IMR-90 (cell line): ENCODE results near the gene PTGDS. TPM values are rescaled to one million over a fixed set of nuclear protein-coding genes. Genes with fewer than 3 reads are reported as not detected.
A peak's percentile ranks its signal among the peaks of the same experiment; 100 is the strongest.

Experiments
- ATAC-seq: fragments of 200-7000 bp; cut with Tn5 transposase; 2 replicates; pipeline ENCODE4 v1.9.1; 2020; ENCODE audit warnings: low read depth, mild to moderate bottlenecking, moderate library complexity
- BruUV-seq: library from RNA; stranded (reverse); fragments of 400-500 nt; replicated peaks from 2 replicates; lab custom pipeline; 2021; lab: Mats Ljungman, UMichigan
- CTCF ChIA-PET: fragments of 300-600 bp; formaldehyde crosslinking; extraction: SDS; loops from one replicate; lab custom pipeline; 2021; ENCODE audit warnings: antibody characterized with exemption; lab: Yijun Ruan, JAX
- POLR2A ChIA-PET: fragments of 300-600 bp; sonication (Branson Sonifier 250); formaldehyde crosslinking; loops from one replicate; lab custom pipeline; 2022; ENCODE audit warnings: antibody characterized with exemption; ENCODE audit not compliant: unreplicated experiment; lab: Charles Lee
- DNase-seq: peaks from one replicate; pipeline ENCODE4 v3.0.0; 2013
- H2AFZ ChIP-seq: replicated peaks from 2 replicates; pipeline ENCODE3; 2013; ENCODE audit warnings: low read length, mild to moderate bottlenecking; ENCODE audit not compliant: poor library complexity
- H2AK5ac ChIP-seq: 2 replicates; pipeline ENCODE4 v1.6.1; 2013; ENCODE audit warnings: low read depth, low read length, inconsistent platforms
- H2AK9ac ChIP-seq: replicated peaks from 2 replicates; pipeline ENCODE3; 2013; ENCODE audit warnings: mild to moderate bottlenecking, low read depth, low read length, moderate library complexity; ENCODE audit not compliant: poor library complexity
- H2BK120ac ChIP-seq: 2 replicates; pipeline ENCODE4 v1.6.1; 2013; ENCODE audit warnings: low read depth, low read length, inconsistent platforms
- H2BK15ac ChIP-seq: 3 replicates; pipeline ENCODE4 v1.6.1; 2013; ENCODE audit warnings: low read depth, low read length, inconsistent platforms
- H2BK20ac ChIP-seq: 2 replicates; pipeline ENCODE4 v1.6.1; 2013; ENCODE audit warnings: low read depth, mild to moderate bottlenecking, inconsistent platforms, low read length, moderate library complexity
- H2BK5ac ChIP-seq: 2 replicates; pipeline ENCODE4 v1.6.1; 2013; ENCODE audit warnings: mild to moderate bottlenecking, low read depth, low read length, inconsistent platforms; ENCODE audit not compliant: poor library complexity, severe bottlenecking
- H3K14ac ChIP-seq: replicated peaks from 2 replicates; pipeline ENCODE4 v1.6.1; 2013; ENCODE audit warnings: low read depth, low read length, inconsistent platforms
- H3K18ac ChIP-seq: 2 replicates; pipeline ENCODE4 v1.6.1; 2013; ENCODE audit warnings: low read depth, low read length, control low read depth
- H3K23ac ChIP-seq: 2 replicates; pipeline ENCODE4 v1.6.1; 2013; ENCODE audit warnings: low read depth, low read length, inconsistent platforms
- H3K27ac ChIP-seq: 2 replicates; pipeline ENCODE4 v1.5.1; 2013; ENCODE audit warnings: mild to moderate bottlenecking, control low read depth, low read length; ENCODE audit not compliant: insufficient read depth
- H3K27me3 ChIP-seq: 2 replicates; pipeline ENCODE4 v1.6.1; 2013; ENCODE audit warnings: low read length; ENCODE audit not compliant: control insufficient read depth, insufficient read depth
- H3K36me3 ChIP-seq: 2 replicates; pipeline ENCODE4 v1.6.1; 2013; ENCODE audit warnings: low read length, mixed read lengths; ENCODE audit not compliant: control insufficient read depth, insufficient read depth
- H3K4ac ChIP-seq: 2 replicates; pipeline ENCODE4 v1.6.1; 2013; ENCODE audit warnings: low read depth, low read length, inconsistent platforms
- H3K4me1 ChIP-seq: 2 replicates; pipeline ENCODE4 v1.6.1; 2013; ENCODE audit warnings: low read length, mixed read lengths; ENCODE audit not compliant: control insufficient read depth, insufficient read depth
- H3K4me2 ChIP-seq: 2 replicates; pipeline ENCODE4 v1.6.1; 2013; ENCODE audit warnings: low read depth, mild to moderate bottlenecking, control low read depth, low read length, moderate library complexity
- H3K4me3 ChIP-seq: 2 replicates; pipeline ENCODE4 v1.5.1; 2013; ENCODE audit warnings: low read depth, mild to moderate bottlenecking, control low read depth, low read length, moderate library complexity; ENCODE audit not compliant: insufficient read depth
- H3K56ac ChIP-seq: 2 replicates; pipeline ENCODE4 v1.6.1; 2013; ENCODE audit warnings: low read length, inconsistent platforms; ENCODE audit not compliant: insufficient read depth; ENCODE audit errors: extremely low read depth
- H3K79me1 ChIP-seq, 2 experiments: 2 replicates each; pipeline ENCODE4 v1.6.1; 2013; ENCODE audit warnings: low read length in 2 of 2, inconsistent platforms in 1 of 2, low read depth in 1 of 2
- H3K9ac ChIP-seq: 2 replicates; pipeline ENCODE4 v1.6.1; 2013; ENCODE audit warnings: low read depth, low read length, control low read depth
- H3K9me1 ChIP-seq: 2 replicates; pipeline ENCODE4 v1.6.1; 2013; ENCODE audit warnings: low read length, inconsistent platforms; ENCODE audit not compliant: insufficient read depth
- H3K9me3 ChIP-seq: 2 replicates; pipeline ENCODE4 v1.6.1; 2013; ENCODE audit warnings: low read length; ENCODE audit not compliant: control insufficient read depth, insufficient read depth
- H4K20me1 ChIP-seq: 2 replicates; pipeline ENCODE4 v1.6.1; 2013; ENCODE audit warnings: low read length, inconsistent platforms; ENCODE audit not compliant: insufficient read depth
- H4K5ac ChIP-seq: 2 replicates; pipeline ENCODE4 v1.6.1; 2013; ENCODE audit warnings: mild to moderate bottlenecking, low read depth, low read length, control low read depth
- H4K8ac ChIP-seq, 2 experiments: 2 replicates each; pipeline ENCODE4 v1.6.1; 2013; ENCODE audit warnings: low read depth in 2 of 2, low read length in 2 of 2, control low read depth in 1 of 2, inconsistent platforms in 1 of 2
- H4K91ac ChIP-seq: 2 replicates; pipeline ENCODE4 v1.6.1; 2013; ENCODE audit warnings: low read depth, low read length, inconsistent platforms; ENCODE audit not compliant: insufficient read depth
- BHLHE40 ChIP-seq: fragments of 150-350 bp; IDR thresholded peaks from 2 replicates; pipeline ENCODE4 v1.6.1; 2016; ENCODE audit warnings: mild to moderate bottlenecking, low read depth, low read length
- CEBPB ChIP-seq: IDR thresholded peaks from 2 replicates; pipeline ENCODE4 v1.6.1; 2012; ENCODE audit warnings: low read depth, low read length, improper control_type of control experiment
- CHD1 ChIP-seq: IDR thresholded peaks from 2 replicates; pipeline ENCODE4 v1.6.1; 2012; ENCODE audit warnings: low read depth, low read length, improper control_type of control experiment
- CTCF ChIP-seq: conservative IDR thresholded peaks from 2 replicates; pipeline ENCODE4 v1.5.1; 2012; ENCODE audit warnings: mild to moderate bottlenecking, low read depth, low read length, improper control_type of control experiment
- ELK1 ChIP-seq: fragments of 150-350 bp; IDR thresholded peaks from 2 replicates; pipeline ENCODE4 v1.6.1; 2016; ENCODE audit warnings: low read depth, mild to moderate bottlenecking, low read length, moderate library complexity, borderline replicate concordance
- FOS ChIP-seq: fragments of 150-350 bp; IDR thresholded peaks from 2 replicates; pipeline ENCODE4 v1.6.1; 2016; ENCODE audit warnings: low read depth, low read length
- MAZ ChIP-seq: IDR thresholded peaks from 2 replicates; pipeline ENCODE4 v1.6.1; 2012; ENCODE audit warnings: low read depth, mild to moderate bottlenecking, low read length, improper control_type of control experiment, moderate library complexity, borderline replicate concordance
- NFE2L2 ChIP-seq: fragments of 150-350 bp; IDR thresholded peaks from 2 replicates; pipeline ENCODE4 v1.6.1; 2016; ENCODE audit warnings: low read depth, mild to moderate bottlenecking, low read length
- POLR2A ChIP-seq: IDR thresholded peaks from 2 replicates; pipeline ENCODE4 v1.6.1; 2012; ENCODE audit warnings: mild to moderate bottlenecking, low read depth, low read length
- RAD21 ChIP-seq: IDR thresholded peaks from 2 replicates; pipeline ENCODE4 v1.6.1; 2012; ENCODE audit warnings: low read length, improper control_type of control experiment
- RCOR1 ChIP-seq: IDR thresholded peaks from 2 replicates; pipeline ENCODE4 v1.6.1; 2012; ENCODE audit warnings: mild to moderate bottlenecking, low read length, improper control_type of control experiment; ENCODE audit not compliant: insufficient replicate concordance
- RFX5 ChIP-seq: IDR thresholded peaks from 2 replicates; pipeline ENCODE4 v1.8.0; 2012; ENCODE audit warnings: low read depth, mild to moderate bottlenecking, low read length, moderate library complexity
- SMC3 ChIP-seq: fragments of 150-350 bp; IDR thresholded peaks from 2 replicates; pipeline ENCODE4 v1.6.1; 2016; ENCODE audit warnings: low read depth, mild to moderate bottlenecking, antibody characterized with exemption, low read length, moderate library complexity
- USF2 ChIP-seq: fragments of 150-350 bp; IDR thresholded peaks from 2 replicates; pipeline ENCODE4 v1.6.1; 2017; ENCODE audit warnings: mild to moderate bottlenecking, antibody characterized with exemption, low read length, low read depth
- WGBS, 2 experiments: methylation state at CpG; one replicate each; pipeline versions ENCODE4 v1.1.5 to v1.1.7; 2013; ENCODE audit warnings: missing lambda C conversion rate in 2 of 2; ENCODE audit not compliant: insufficient read length in 1 of 2; ENCODE audit errors: extremely low coverage in 2 of 2; 5-methylcytosine and 5-hydroxymethylcytosine counted together
- dilution Hi-C: fragments of 300-500 bp; cut with HindIII; formaldehyde crosslinking; loops from one replicate; pipeline ENCODE4 v1.14.3; 2018; ENCODE audit warnings: low sequenced_read_pairs; ENCODE audit not compliant: unreplicated experiment
- in situ Hi-C: fragments of 300-500 bp; cut with MboI; formaldehyde crosslinking; loops from 3 replicates; pipeline ENCODE4 v1.14.3; 2019; ENCODE audit warnings: low sequenced_read_pairs, inconsistent platforms, mixed read lengths
- intact Hi-C: fragments of 100-400 bp; cut with micrococcal nuclease; formaldehyde crosslinking; loops from 2 replicates; pipeline ENCODE4 v1.10.0; 2022
- polyA plus RNA-seq, 3 experiments: library from polyadenylated mRNA; depleted of rRNA; stranded (reverse); fragments of >200 nt; gene quantifications; 2 replicates each; pipeline ENCODE4 v1.2.3, GENCODE V29; 2012; ENCODE audit warnings: low replicate concordance in 1 of 3
- total RNA-seq: library from RNA; depleted of rRNA; stranded (reverse); fragments of >200 nt; gene quantifications from 2 replicates; pipeline ENCODE4 v1.2.3, GENCODE V29; 2012

PTGDS gene
- total and polyA plus RNA-seq, 2 of the 4 experiments (the other 2 are of a cell fraction) = 1.2 TPM; not detected in 1

GRCh38 chr9:136945333-136946227 lies 31.7 kb upstream of the PTGDS start:
- Histone ChIP-seq H2AK5ac (no peak overlapping the region), H2BK20ac (no peak overlapping the region), H3K4me2 (no peak overlapping the region), H4K8ac (no peak overlapping the region; a peak in 1 of 4 replicates), H3K18ac (no peak overlapping the region), H3K36me3 (peaks cover 24% of the 10 kb centered on the region), H3K4me3 (no peak overlapping the region), H3K4ac (no peak overlapping the region), H3K79me1 (peaks cover 0 to 28% of the 10 kb centered on the region in 2 experiments; a peak in 3 of 4 replicates), H2AK9ac (peak overlapping the region; percentile 33), H4K20me1 (peaks cover 15% of the 10 kb centered on the region), H2BK120ac (no peak overlapping the region), H3K4me1 (peaks cover 4% of the 10 kb centered on the region), H2AFZ (no peak overlapping the region), H3K14ac (no peak overlapping the region), H4K5ac (no peak overlapping the region; the same call in 1 of the 2 replicates), H3K9me1 (peaks cover 4% of the 10 kb centered on the region), H3K27me3 (no peaks in the 10 kb centered on the region), H4K91ac (no peak overlapping the region), H2BK5ac (no peak overlapping the region), H3K27ac (no peak overlapping the region), H3K23ac (no peak overlapping the region), H3K56ac (no peak overlapping the region), H3K9me3 (no peaks in the 10 kb centered on the region), H3K9ac (no peak overlapping the region), H2BK15ac (no peak overlapping the region)
- ATAC-seq = no peak
- in situ Hi-C loops (no loop called here), dilution Hi-C loops (no loop called here), intact Hi-C loops (loop anchor here (2.0 kb wide), 1 partner anchor 97 kb away; the partner anchor contains the start of gene PHPT1)
- CTCF ChIA-PET = interaction anchor here (0.7 kb wide), 1 partner anchor 27 kb away, joined by 4 read pairs; no protein-coding TSS in a partner anchor
- no peak for DNase-seq
- POLR2A ChIA-PET = no interaction called here
- BruUV-seq = no TSS peak
- WGBS, 2 experiments = 84% methylated on average over 13 of the region's 30 CpGs; no CpG with 5 or more reads in 1 of the 2 experiments
- TF ChIP-seq CEBPB (no peak), POLR2A (no peak), RCOR1 (no peak), FOS (no peak), CTCF (no peak), RFX5 (no peak), SMC3 (no peak), NFE2L2 (no peak), USF2 (no peak), RAD21 (no peak), BHLHE40 (no peak), MAZ (no peak), CHD1 (no peak), ELK1 (no peak)
